Inflammatory macrophage treated with lipopolysaccharide for 1 hour (primary cell): ENCODE results near the gene KCNS1.
"Not testable (repeated sequence)": the region's sequence is repeated elsewhere in the genome, so short reads cannot be mapped to it uniquely, and the experiment has no call there.

ENCODE experiments used
- DNase-seq, 2 donors: peaks; one replicate each; pipeline ENCODE4 v3.0.0-alpha.2; 2020 to 2022

The KCNS1 gene, protein sequence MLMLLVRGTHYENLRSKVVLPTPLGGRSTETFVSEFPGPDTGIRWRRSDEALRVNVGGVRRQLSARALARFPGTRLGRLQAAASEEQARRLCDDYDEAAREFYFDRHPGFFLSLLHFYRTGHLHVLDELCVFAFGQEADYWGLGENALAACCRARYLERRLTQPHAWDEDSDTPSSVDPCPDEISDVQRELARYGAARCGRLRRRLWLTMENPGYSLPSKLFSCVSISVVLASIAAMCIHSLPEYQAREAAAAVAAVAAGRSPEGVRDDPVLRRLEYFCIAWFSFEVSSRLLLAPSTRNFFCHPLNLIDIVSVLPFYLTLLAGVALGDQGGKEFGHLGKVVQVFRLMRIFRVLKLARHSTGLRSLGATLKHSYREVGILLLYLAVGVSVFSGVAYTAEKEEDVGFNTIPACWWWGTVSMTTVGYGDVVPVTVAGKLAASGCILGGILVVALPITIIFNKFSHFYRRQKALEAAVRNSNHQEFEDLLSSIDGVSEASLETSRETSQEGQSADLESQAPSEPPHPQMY

DNA sequence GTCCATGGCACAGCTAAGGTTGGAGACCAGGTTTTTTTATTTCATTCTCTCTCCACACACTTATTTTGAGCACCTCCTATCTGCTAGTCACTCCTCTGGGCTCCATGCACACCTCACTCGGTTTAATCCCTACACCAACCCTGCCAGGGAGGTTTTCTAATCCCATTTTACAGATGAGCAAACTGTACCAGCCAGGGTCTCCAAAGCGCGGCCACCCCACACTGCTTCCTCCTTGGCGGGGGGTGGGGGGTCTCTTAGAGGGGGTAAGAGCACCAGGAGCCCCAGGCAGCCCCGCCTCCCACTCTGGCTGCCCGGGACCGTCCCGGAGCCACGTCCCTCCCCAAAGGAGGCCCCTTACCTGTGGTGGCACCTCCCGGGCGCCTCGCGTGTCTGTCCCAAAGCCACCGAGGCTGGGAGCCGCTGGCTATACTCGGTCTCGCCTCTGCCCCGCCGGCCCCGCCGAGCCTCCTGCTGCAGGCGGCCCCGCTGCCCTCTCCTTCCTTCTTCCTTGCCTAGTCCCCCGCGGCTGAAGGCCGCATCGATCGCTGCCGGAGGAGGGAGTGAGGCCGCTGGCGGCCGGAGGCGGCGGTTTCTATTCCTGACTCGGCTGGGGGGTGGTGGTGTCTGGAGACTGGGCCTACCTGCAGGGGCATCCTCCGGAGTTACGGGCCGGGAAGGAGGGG is at the start of gene KCNS1:
KCNS1 (minus strand) TSS at position 565 of the 683 bp plus-strand sequence. CDS start 1,891 bp downstream, outside the sequence.
- no peak for DNase-seq

DNA sequence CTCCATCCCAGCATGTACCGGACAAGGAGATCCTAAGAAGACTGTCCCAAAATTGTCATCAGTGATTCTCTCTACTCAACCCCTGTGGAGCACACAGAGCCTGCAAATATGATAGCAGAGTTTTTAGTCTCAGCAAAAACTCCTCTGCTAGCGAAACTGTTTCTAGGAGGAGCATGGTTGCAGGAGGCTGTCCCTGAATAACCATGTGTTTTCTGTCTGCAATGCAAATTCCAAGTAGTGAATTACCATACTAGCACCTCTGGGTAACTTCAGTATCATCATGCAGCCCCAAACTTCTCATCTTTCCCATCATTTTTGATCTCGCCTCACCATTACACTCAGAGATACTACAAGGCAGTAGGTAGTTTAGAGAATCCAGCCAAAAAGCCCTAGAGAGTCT is 48.1 kb upstream of the KCNS1 start:
- no peak for DNase-seq

DNA sequence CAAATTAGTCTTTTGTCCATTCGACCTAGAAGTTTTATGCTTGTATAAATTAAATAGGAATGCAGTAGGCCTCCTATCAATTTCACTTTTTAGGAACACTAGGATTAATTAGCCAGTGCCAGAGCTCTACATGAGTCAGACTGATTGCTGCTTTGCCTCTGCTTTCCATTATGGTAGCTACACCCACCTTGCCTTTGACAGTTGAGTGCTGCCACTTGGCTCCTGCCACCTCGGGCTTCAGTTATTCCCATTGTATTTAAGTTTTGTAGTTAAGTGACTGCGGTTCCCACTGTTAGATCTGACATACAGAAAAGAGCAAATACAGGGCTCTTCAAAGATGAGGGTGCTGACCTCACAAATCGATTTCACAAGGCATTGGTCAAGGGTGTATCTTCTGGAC is 39.9 kb upstream of the KCNS1 start:
- DNase-seq = no peak

DNA sequence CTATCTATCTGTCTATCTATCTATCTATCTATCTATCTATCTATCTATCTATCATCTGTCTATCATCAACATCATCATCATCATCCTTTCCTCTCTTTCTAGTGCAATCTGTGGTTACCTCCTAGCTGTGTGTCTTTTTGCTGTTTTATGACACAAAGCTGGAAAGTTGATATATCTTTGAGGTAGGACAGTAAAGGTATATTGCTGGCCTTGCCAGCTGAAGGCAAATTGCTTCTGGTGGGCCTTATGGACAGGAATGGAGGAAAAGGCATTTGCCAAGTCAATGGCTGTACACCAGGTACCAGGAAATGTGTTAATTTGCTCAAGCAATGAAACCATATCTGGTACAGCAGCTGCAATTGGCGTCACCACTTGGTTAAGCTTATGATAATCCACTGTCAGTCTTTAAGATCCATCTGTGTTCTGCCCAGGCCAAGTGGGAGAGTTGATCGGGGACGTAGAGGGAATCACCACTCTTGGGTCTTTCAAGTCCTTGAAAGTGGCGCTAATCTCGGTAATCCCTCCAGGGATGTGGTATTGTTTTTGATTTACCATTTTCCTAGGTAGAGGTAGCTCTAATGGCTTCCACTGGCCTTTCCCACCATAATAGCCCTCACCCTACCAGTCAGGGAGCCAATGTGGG is 38.9 kb upstream of the KCNS1 start:
- DNase-seq = not testable (repeated sequence)

DNA sequence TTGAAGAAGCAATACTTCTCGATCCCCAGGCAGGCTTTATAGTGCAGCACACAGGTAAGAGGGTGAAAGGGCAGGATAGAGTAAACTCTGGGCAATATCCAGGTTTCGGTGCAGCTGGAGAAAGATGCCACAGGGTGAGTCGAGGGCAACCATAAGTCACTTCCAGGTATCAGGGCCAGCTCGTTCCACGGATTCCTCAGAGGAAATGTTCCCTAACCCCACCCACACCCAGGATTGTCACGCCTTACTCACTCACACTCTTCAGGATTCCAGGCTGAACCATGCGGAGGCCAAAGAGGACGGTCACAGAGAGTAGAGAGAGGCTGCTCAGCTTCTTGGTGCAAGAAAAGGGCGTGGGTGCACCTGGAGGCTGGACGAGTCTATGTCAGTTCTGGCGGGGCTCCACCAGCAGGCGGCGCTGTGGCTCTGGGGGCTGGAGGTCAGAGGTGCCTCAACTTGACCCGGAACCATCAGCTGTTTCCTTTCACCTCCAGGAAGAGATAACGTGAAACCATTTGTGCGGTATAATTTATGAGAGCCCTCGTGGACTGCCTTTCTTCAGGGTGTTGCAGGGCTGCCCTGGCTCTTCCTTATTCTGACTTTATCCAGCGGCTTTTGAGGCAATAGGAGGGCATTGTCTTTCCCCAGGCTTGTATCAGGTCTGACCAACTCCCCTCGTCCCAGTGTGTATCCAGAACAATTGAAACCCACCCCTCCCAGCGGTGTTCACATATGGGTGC is 37.8 kb upstream of the KCNS1 start:
- DNase-seq = peak; percentile 42 to 87

DNA sequence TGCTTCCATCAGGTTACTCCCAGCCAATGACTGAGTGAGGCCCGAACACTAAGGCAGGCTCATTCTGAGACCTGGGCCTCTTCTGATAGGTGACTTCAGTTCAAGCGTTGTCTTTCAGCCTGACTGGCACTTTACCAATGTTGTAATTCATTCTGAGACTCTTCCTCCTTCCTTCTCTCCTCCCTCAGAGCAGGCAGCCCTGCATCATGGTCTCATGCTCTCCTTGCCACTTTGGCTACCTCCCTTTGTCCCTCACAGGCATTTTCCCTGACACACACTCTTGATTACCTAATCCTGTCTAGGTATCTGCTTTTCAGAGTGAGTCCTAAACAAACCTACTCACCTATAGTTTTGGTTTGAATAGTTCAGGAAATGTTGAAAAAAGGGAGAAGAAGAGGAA is 36.0 kb upstream of the KCNS1 start:
- no peak for DNase-seq

DNA sequence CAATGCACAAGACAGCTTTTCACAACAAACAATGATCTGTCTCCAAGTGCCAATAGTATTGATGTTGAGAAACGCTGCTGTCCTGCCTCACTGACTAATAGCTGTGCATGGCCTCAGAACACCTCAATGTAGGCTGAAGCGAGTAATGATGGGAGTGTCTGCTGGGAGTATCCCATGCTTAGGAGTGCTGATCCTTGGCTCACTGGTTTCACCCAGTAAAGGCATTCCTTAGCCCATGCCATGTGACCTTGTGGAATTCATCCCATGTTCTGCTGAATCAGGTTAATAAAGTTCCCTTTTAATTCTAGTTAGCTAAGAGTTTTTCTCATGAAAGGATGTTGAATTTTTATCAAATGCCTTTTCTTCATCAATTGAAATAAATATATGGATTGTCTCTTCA is 27.2 kb upstream of the KCNS1 start:
- DNase-seq = no peak

DNA sequence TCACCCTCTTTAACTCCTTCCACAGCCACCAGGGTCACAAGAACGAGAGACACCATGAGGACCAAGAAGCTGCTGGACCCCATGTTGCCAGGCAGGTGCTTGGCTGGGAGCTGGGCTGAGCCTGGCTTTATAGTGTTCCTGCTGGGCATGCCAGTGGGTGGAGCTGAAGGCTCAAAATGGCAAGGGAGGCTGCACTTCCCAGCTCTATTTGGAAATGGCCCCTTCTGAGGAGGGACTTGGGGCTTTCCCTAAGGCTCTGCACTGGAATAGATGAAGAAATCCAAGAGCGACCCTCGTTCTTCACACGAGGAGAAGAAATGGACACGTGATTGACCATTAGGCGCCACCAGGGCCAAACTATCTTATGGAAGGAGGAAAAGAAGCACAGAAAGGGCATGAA is 23.4 kb upstream of the KCNS1 start, which contains the start of gene WFDC12:
WFDC12 (minus strand) TSS at position 101 of the 400 bp plus-strand sequence; CDS start at position 83, 18 bp downstream.
- DNase-seq = no peak

DNA sequence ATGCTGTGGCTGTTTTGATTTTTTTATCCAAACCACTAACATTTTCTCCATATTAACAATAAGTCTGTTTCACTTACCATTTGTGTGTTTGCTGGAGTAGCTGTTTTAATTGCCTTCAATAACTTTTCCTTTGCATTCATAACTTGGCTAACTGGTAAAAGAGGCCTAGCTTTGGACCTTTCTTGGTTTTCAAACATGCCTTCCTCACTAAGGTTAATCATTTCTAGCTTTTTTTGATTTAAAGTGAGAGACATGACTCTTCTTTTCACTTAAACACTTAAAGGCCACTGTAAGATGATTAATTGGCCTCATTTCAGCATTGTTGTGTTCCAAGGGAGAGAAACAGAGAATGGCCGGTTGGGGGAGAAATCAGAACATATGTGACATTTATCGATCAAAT is 20.5 kb upstream of the KCNS1 start:
- DNase-seq = no peak

DNA sequence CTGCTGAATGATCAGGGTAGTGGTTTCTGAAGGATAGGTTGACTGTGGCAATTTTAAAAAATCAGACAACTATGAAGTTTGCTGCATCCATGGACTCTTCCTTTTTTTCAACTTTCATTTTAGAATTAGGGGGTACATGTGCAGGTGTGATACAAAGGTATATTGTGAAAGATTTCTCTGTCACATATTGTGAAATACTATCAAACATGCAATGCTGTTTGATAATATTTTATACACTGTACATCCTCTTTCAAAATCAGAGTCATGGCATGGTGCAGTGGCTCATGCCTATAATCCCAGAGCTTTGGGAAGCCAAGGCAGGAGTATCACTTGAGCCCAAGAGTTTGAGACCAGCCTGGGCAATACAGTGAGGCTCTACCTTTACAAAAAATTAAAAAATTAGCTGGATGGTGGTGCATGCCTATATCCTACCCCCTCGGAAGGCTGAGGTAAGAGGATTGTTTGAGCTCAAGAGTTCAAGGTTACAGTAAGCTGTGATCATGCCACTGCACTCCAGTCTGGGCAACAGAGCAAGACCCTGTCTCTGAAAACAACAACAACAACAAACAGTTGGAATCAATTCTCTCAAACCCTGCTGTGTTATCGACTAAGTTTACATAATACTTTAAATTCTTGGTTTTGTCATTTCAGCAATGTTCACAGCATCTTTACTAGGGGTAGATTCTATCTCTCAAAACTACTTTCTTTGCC is 18.8 kb upstream of the KCNS1 start:
- DNase-seq = no peak

DNA sequence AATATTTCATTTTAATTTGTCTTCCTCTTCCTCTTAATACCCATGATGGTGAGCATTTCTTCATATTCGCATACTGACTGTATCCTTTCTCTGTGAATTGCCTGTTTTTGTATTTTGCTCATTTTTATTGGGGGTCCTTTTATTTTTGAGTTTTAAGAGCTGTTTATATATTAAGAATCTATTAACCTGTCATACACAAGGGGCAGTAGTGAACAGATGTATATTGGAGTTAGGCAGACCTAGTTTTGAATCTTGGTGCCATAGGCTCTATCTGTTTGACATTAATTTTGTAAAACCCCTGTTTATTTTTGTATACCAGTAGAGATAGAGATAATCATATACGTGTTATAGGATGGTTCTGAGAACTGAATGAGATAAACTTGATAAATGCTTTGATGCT is 17.1 kb upstream of the KCNS1 start:
- DNase-seq = no peak

DNA sequence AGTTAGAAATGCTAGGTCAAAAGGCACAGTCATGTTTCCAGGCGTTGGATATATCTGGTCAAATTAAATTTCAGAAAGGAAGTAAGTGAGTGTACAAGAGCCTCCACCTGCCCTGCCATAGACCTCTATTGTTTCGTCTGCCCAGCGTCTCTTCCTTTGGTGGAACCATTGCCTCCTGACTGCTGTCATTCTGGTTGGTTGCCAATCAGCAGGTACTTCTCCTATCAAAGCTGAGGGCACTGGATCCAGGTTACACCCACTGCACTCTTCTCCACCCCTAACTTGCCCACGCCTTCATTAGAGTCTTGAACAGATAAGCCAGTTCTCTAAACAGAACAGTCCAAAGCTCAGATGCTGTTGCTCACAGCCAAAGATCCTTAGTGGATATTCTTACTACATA is 16.7 kb upstream of the KCNS1 start:
- DNase-seq = no peak

DNA sequence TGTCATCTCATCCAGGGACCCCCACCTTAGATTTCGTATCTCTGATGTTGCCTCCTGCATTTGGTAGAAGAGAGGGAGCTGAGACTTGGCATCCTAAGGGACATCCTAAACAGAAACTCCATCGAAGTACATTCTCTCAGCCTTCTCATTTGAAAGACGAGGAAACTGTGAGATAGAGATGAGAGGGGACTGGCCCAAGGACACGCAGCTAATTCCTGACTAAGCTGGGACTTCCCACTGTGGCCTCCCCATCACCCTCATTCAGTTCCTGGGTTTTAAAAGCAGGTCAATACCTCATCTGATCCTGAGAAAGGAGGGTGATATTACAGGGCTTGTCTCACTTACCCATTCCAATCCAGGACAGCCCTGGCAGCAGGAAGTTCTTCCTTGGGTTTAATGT is 14.9 kb upstream of the KCNS1 start:
- DNase-seq = no peak

DNA sequence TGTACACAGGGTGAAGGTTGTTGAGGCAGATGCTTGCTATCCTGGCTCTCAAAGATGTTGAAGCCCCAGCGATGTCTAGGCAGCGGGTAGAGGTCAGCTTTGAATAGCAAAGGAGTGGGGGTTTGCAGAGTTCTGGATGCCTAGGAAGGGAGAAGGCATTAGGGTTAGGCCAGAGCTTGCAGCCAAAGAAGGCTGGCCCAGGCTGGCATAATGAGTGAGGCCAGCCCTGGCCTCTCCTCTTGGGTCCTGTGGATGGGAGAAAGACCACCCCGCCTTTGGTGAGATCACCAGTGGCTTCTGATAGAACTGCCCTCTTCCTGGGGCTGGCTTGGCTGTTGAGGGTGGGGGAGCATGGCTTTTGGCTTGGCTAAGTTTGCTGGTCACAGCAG is 14.5 kb upstream of the KCNS1 start:
- no peak for DNase-seq

DNA sequence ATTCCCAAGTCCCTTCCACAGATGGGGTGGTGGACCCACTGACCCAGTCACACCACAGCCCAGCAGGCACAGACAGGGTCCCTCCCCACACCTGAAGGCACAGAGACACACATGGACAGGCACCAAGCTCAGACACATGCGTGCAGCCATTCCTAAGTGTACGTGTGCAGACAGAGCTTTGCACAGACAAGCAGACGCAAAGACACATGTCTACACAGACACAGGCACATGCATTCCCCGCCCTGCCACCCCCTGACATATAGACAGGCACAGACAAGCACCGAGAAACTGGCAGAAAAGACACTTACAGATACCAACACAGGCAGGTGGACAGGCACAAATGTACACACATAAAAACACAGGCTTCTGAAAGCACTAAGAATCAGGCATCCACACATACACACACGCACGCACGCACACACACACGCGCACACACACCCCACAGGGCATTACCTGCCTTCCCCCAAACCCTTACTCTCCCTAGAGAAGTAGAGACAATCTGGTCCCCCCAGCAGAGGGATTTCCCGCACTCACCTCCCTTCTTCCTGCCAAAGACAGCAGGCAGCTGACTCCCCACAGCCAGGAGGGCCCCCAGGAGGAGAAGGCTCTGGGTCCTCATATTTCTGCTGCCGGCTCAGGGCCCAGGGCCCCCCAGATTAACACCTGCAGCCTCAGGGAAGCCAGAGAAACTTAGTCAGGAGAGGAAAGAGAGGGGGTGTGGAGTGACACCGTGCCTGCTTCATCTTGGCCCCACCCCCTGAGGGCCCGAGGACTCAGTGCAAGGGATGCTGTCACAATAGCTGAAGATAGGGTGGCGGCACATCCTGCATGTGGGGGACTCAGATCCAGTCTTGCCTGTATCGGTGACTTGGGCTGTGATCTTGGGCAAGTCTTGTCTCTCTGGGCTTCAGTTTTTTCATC is 13.8 kb upstream of the KCNS1 start, which contains the start of gene WFDC5:
WFDC5 (minus strand) TSS at position 710 of the 921 bp plus-strand sequence; CDS start at position 619, 91 bp downstream.
- DNase-seq = no peak

DNA sequence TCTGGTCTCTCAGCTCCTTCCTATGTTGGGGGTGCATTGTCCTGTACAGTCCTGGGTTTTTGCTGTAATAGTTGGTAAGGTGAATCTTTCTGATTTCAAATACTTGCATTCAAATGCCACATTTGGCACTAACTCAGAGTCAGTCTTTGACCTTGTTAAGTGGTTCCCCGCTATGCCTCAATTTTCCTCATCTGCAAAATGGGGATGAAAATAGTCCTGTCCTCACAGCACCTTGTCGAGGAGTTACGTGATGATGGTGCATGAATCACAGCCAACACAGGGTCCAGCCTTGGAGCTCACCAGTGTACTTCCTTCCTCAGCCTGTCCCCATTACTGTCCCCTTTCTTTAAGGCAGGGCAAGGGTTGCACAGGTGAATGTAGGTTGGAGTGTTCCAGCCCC is 12.9 kb upstream of the KCNS1 start:
- DNase-seq = no peak

DNA sequence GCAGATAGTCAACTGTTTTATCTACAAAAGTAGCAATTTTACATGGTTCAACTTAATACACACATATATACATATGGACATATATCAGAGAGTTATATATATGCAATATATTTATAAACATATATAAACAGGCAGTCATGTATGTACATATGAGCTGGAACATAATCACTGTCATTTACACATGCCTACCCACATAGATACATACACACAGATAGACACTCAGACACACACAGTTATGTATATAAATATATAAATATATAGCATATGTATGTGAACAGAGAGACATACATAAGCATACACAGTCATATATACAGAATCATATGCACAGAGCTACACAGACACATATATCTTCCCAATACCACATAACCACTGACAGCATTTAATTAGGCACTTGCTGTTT is 11.8 kb upstream of the KCNS1 start:
- DNase-seq = no peak

DNA sequence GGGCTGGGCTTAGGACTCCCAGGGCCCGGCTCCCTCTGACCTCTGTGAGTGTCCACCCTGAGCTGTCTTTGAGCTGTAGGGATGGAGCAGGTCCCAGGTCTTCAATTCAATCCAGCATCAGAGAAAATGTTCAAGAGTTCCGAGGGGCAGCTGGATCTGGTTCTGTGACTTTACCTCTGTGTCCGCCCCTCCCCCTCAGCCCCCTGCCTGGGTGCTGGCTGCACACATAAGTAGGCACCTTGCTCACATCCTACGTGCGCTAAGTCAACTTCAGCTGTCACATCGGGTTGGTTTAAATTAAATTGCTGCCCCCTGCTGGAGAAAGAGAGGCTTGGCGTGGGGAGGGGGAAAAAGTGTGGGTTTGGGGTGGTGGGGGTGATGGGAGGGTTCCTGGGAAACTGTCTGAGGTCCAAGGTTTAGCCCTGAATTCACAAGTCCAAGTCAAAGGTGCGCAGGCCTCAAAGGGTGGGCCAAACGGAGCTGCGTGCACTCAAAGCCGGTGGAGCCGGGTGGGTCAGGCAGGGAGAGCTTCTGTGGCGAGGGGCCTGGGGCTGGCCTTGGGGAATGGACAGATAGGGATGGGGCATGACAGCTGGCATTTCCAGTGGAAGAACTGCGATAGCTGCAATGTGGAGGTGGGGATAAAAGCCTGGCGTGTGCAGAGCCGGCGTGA is 11.0 kb upstream of the KCNS1 start:
- DNase-seq = peak in 1 of 2 donors; percentile 13

DNA sequence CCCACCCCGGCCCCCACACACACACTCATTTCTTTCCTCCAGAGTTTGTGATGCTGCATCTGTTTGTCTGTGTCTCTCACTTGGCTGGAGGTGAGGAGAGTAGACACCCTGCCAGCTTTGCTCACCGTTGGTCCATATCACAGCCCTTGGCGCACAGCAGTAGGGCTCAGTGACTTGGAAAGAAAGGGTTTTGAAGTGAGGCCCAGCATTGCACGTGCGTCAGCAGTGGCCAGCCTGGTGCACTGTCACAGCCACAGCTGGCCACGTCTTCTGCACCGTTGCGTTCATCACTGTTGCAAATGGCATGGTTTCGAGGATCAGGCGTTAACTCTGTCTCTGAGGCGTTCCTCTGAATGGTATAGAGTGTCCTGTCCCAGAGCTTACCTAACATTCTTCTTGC is 10.4 kb upstream of the KCNS1 start:
- no peak for DNase-seq

DNA sequence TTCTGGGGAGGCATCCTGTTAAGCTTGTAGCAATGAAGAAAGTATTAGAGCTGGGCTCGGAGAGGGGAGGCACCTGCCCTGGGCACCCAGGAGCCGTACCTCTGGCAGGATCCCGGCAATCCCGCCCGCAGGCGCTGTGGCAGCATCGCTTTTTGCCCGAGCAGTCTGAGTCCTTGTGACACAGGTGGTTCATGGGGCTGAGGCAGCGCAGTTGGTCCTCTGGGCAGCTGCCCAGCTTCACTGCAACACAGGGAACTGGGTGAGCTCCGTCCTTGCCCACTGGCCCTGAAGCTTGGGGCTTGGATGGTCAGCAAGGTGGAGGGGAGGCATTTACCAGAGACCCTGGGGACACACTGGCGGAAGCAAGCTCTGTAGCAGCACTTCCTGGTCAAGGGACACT is 9.4 kb upstream of the KCNS1 start:
- DNase-seq = no peak
